GM18951 (cell line): Measurements from ENCODE around the gene CENPVL3.
"Not testable (repeated sequence)": the region's sequence is repeated elsewhere in the genome, so short reads cannot be mapped to it uniquely, and the experiment has no call there.

Source experiments
- POLR2A ChIP-seq: IDR thresholded peaks from 4 replicates; pipeline ENCODE4 v1.6.1; 2011; ENCODE audit warnings: mild to moderate bottlenecking; ENCODE audit not compliant: insufficient read length, insufficient read depth; ENCODE audit errors: extremely low read depth
- in situ Hi-C: fragments of 300-500 bp; cut with MboI; formaldehyde crosslinking; loops from one replicate; pipeline ENCODE4 v1.12.0; 2022; ENCODE audit warnings: low sequenced_read_pairs, mixed read lengths, inconsistent platforms; ENCODE audit not compliant: unreplicated experiment

The CENPVL3 gene

GRCh38 chrX:51618241-51619155, at the start of gene CENPVL3:
Gene CENPVL3 (minus strand): TSS chrX:51618912. CDS start chrX:51618873, 39 bp downstream.
- in situ Hi-C loops = loop anchor here (25.0 kb wide), 1 partner anchor 619 kb away; no protein-coding TSS in a partner anchor

GRCh38 chrX:51665981-51666380, 47.3 kb upstream of the CENPVL3 start:
- no peak for TF ChIP-seq POLR2A
- in situ Hi-C loops = no loop called here

DNA sequence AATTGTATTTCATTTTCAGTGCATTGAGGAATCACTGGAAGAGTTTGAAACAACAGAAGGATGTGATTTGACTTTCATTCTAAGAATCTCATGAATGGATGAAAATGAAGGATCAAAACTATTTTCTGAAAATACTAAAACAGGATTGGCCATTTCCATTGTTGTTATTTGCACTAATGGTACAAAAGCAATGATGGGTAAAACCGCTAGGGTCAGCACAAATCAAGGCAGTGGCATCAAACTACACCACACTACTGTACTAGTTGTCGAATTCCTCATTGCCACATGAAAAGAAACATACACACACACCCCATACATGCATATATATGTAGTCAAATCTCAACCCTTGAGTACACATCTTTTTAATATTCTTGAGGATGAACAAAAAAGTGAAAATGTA, 24.7 kb upstream of the CENPVL3 start:
- in situ Hi-C loops = no loop called here
- TF ChIP-seq POLR2A = no peak

- TF ChIP-seq POLR2A = no peak
- in situ Hi-C loops = no loop called here
Measured at GRCh38 chrX:51641421-51642021, 22.8 kb upstream of the CENPVL3 start.

GRCh38 chrX:51636511-51636910, 17.8 kb upstream of the CENPVL3 start:
- in situ Hi-C loops = not testable (repeated sequence)

GRCh38 chrX:51614353-51615012, 4.2 kb downstream of the CENPVL3 start:
- in situ Hi-C loops = loop anchor here (25.0 kb wide), 1 partner anchor 623 kb away; no protein-coding TSS in a partner anchor
- TF ChIP-seq POLR2A = no peak

DNA sequence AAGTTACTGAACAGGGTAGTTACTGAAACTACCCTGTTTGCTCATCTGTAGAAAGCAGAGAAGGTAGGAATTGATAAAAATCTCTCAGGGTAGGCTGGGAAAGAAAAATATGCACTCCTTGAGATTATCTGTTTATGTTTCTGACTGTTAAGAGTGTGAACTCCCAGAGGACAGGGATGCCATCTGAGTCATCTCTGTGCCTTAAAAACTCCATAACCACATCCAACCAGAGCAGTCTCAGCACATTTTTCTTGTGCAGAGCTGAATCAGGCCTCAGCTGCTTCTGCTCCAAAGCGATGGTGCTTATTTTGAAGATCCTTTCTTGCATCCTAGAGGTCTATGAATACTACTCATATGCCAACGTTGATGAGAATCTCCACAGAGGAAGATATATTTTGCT, 9.9 kb downstream of the CENPVL3 start:
- in situ Hi-C loops = loop anchor here (25.0 kb wide), 1 partner anchor 629 kb away; no protein-coding TSS in a partner anchor
- no peak for TF ChIP-seq POLR2A

DNA sequence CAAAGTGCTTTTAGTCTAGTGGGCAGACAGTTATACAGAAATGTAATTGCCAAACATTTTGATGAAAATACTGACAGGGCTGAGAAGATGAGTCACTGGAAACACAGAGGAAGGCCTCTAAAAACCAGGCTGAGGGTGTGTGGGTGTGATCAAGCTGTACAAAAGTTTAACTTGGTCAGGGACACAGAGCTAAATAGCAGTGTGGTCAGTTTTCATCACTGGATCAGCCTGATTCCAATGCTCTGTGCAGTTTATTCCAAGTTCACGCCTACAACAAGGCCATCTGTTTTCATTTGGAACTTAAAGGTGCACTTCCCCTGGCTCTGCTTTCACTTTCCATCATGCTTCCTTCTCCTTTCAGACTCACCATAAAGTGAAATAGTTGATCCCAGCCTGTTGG, 10.6 kb downstream of the CENPVL3 start:
- in situ Hi-C loops = loop anchor here (25.0 kb wide), 1 partner anchor 629 kb away; no protein-coding TSS in a partner anchor

DNA sequence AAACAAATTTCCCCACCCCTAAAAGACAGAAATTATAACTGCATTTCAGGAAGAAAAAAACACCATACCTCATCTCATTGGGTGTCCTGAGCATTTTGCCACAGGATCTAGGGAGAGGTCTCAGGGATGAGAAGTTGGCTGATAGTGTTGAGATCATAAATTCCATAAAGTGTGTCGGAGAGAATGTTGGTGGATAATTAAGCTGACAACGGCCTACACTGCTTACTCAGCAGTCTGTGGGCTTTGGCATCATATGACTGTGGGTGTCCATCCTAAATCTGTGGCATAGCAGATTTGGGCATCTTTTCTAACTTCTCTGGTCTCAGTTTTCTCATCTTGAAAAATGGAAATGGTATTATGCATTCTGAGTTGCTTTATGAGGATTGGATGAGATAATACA, 12.3 kb downstream of the CENPVL3 start:
- no peak for TF ChIP-seq POLR2A
- in situ Hi-C loops = loop anchor here (25.0 kb wide), 1 partner anchor 631 kb away; no protein-coding TSS in a partner anchor

More for the DNA sequence above, 10.6 kb downstream of the CENPVL3 start:
- TF ChIP-seq POLR2A = no peak

GRCh38 chrX:51598899-51599298, 19.8 kb downstream of the CENPVL3 start:
- in situ Hi-C loops = no loop called here

GRCh38 chrX:51571874-51572273, 46.8 kb downstream of the CENPVL3 start:
- in situ Hi-C loops = no loop called here
- no peak for TF ChIP-seq POLR2A

More at GRCh38 chrX:51598899-51599298, 19.8 kb downstream of the CENPVL3 start:
- TF ChIP-seq POLR2A = no peak

- no peak for TF ChIP-seq POLR2A
Measured at GRCh38 chrX:51569561-51569960, 49.2 kb downstream of the CENPVL3 start.

DNA sequence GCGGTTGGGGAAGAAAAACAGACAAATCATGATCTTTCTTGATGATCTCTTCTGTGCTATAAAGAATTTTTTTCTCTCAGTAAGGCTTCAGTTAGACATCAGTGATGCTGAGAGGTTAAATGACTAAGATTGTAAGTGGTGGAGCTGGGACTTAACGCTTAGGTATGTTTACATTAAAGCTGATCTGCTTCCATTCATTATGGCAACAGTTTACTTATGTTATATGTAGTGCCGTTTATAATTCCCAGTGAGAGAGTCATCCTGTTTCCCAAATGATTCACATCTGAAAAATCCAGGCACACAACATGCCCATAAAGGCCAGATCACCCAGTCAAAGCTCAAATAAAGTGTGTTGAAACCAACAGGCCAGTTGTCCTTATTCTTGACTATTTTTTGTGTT, 50.1 kb downstream of the CENPVL3 start:
- in situ Hi-C loops = no loop called here
- no peak for TF ChIP-seq POLR2A

More at GRCh38 chrX:51569561-51569960, 49.2 kb downstream of the CENPVL3 start:
- in situ Hi-C loops = no loop called here
